Endothelial cell of umbilical vein (primary cell): ENCODE data around the gene ASTN1. TPM values are rescaled to one million over a fixed set of nuclear protein-coding genes. Genes with fewer than 3 reads are reported as not detected.

ENCODE experiments used
- BruUV-seq: library from RNA; stranded (reverse); fragments of 400-500 nt; replicated peaks from 2 replicates; lab custom pipeline; 2021; lab: Mats Ljungman, UMichigan
- CTCF ChIA-PET: fragments of 300-600, 350-600 bp; sonication (Branson Sonifier 250); formaldehyde crosslinking; loops from one replicate; lab custom pipeline; 2021; ENCODE audit warnings: antibody characterized with exemption, inconsistent platforms; lab: Charles Lee
- POLR2A ChIA-PET: fragments of 300-600, 350-600 bp; sonication (Branson Sonifier 250); formaldehyde crosslinking; loops from one replicate; lab custom pipeline; 2021; ENCODE audit warnings: antibody characterized with exemption, inconsistent platforms; lab: Charles Lee
- DNase-seq: peaks from one replicate; pipeline ENCODE4 v3.0.0-alpha.2; 2011; ENCODE audit warnings: low read depth, low spot score
- FAIRE-seq: peaks from 2 replicates; lab custom pipeline; 2011; peaks lifted over from hg19 to GRCh38; lab: Jason Lieb, UNC
- H2AFZ ChIP-seq: 2 replicates; pipeline ENCODE4 v1.6.0; 2012; ENCODE audit warnings: low read depth, low read length, control low read depth, inconsistent platforms
- H3K27ac ChIP-seq: 2 replicates; pipeline ENCODE4 v1.5.1; 2011; ENCODE audit warnings: low read depth, mild to moderate bottlenecking, control low read depth, low read length, moderate library complexity; ENCODE audit not compliant: insufficient read depth
- H3K27me3 ChIP-seq, 2 experiments: 2 replicates each; pipeline versions ENCODE4 v1.6.0 to v1.6.1; 2011; ENCODE audit warnings: low read length in 2 of 2, mixed read lengths in 1 of 2; ENCODE audit not compliant: control insufficient read depth in 2 of 2, insufficient read depth in 2 of 2
- H3K36me3 ChIP-seq, 2 experiments: 2 replicates in 1 of 2; 3 replicates in 1 of 2; pipeline ENCODE4 v1.5.1; 2011; ENCODE audit warnings: low read length in 2 of 2, mild to moderate bottlenecking in 1 of 2, moderate library complexity in 1 of 2; ENCODE audit not compliant: control insufficient read depth in 2 of 2, insufficient read depth in 2 of 2; ENCODE audit errors: extremely low read depth in 1 of 2
- H3K4me1 ChIP-seq: 3 replicates; pipeline ENCODE4 v1.5.1; 2011; ENCODE audit warnings: mild to moderate bottlenecking, low read length; ENCODE audit not compliant: control insufficient read depth, insufficient read depth; ENCODE audit errors: extremely low read depth
- H3K4me2 ChIP-seq: 2 replicates; pipeline ENCODE4 v1.6.1; 2011; ENCODE audit warnings: low read length, control low read depth, mixed read lengths; ENCODE audit not compliant: insufficient read depth
- H3K4me3 ChIP-seq, 3 experiments: fragments of 200-600 bp in 1 of 3; sonication (generic), shearing (Covaris generic) in 1 of 3; replicated peaks in 1 of 3; 2 replicates each; pipeline ENCODE4 v1.5.1; 2011 to 2016; ENCODE audit warnings: control low read depth in 3 of 3, low read length in 3 of 3, mild to moderate bottlenecking in 2 of 3, inconsistent platforms in 1 of 3, low read depth in 1 of 3, moderate library complexity in 1 of 3; ENCODE audit not compliant: insufficient read depth in 1 of 3
- H3K79me2 ChIP-seq: 2 replicates; pipeline ENCODE4 v1.6.0; 2012; ENCODE audit warnings: low read length, inconsistent platforms; ENCODE audit not compliant: control insufficient read depth, insufficient read depth
- H3K9ac ChIP-seq: replicated peaks from 2 replicates; pipeline ENCODE3; 2011; ENCODE audit warnings: low read length, control low read depth; ENCODE audit not compliant: insufficient read depth; ENCODE audit errors: extremely low read depth
- H3K9me1 ChIP-seq: replicated peaks from 3 replicates; pipeline ENCODE4 v1.6.0; 2011; ENCODE audit warnings: mild to moderate bottlenecking, low read length; ENCODE audit not compliant: control insufficient read depth, insufficient read depth; ENCODE audit errors: extremely low read depth
- H3K9me3 ChIP-seq: replicated peaks from 2 replicates; pipeline ENCODE4 v1.5.1; 2012; ENCODE audit warnings: low read length, inconsistent platforms; ENCODE audit not compliant: control insufficient read depth, insufficient read depth
- H4K20me1 ChIP-seq: replicated peaks from 2 replicates; pipeline ENCODE3; 2011; ENCODE audit warnings: mild to moderate bottlenecking, low read length; ENCODE audit not compliant: control insufficient read depth, insufficient read depth; ENCODE audit errors: extremely low read depth
- CTCF ChIP-seq, 2 donors: IDR thresholded peaks; 1 replicate in 1 of 2; 2 replicates in 1 of 2; pipeline ENCODE4 v1.5.1; 2011; ENCODE audit warnings: low read length in 2 of 2, mild to moderate bottlenecking in 2 of 2, moderate library complexity in 2 of 2, control low read depth in 1 of 2, inconsistent platforms in 1 of 2, low read depth in 1 of 2; ENCODE audit not compliant: insufficient read depth in 1 of 2; ENCODE audit errors: extremely low read depth in 1 of 2
- EZH2 ChIP-seq: IDR thresholded peaks from 2 replicates; pipeline ENCODE4 v1.6.1; 2012; ENCODE audit warnings: borderline replicate concordance, low read depth, mild to moderate bottlenecking, moderate library complexity, low read length, inconsistent platforms; ENCODE audit not compliant: severe bottlenecking
- FOS ChIP-seq: IDR thresholded peaks from 2 replicates; pipeline ENCODE4 v1.6.1; 2011; ENCODE audit warnings: mild to moderate bottlenecking, low read length, moderate library complexity, borderline replicate concordance; ENCODE audit not compliant: insufficient read depth
- GATA2 ChIP-seq: IDR thresholded peaks from 2 replicates; pipeline ENCODE4 v1.7.0; 2011; ENCODE audit warnings: low read depth, mild to moderate bottlenecking, moderate library complexity, mixed read lengths, low read length; ENCODE audit not compliant: insufficient read length, insufficient read depth
- JUN ChIP-seq: IDR thresholded peaks from 2 replicates; pipeline ENCODE4 v1.6.1; 2011; ENCODE audit warnings: borderline replicate concordance, low read depth; ENCODE audit not compliant: insufficient read length, insufficient read depth
- MAX ChIP-seq: IDR thresholded peaks from 2 replicates; pipeline ENCODE4 v1.6.1; 2011; ENCODE audit not compliant: insufficient read depth, insufficient read length
- MYC ChIP-seq: IDR thresholded peaks from one replicate; pipeline ENCODE4 v1.6.1; 2011; ENCODE audit warnings: mild to moderate bottlenecking, low read depth, low read length
- POLR2A ChIP-seq: IDR thresholded peaks from 2 replicates; pipeline ENCODE4 v1.6.1; 2012; ENCODE audit warnings: low read depth, mild to moderate bottlenecking, control low read depth, low read length
- POLR2AphosphoS5 ChIP-seq: IDR thresholded peaks from 2 replicates; pipeline ENCODE4 v1.6.1; 2012; ENCODE audit warnings: low read depth, mild to moderate bottlenecking, control low read depth, low read length, moderate library complexity; ENCODE audit not compliant: insufficient read depth
- dilution Hi-C: fragments of 300-500 bp; cut with MboI; formaldehyde crosslinking; loops from one replicate; pipeline ENCODE4 v1.15.0; 2019; ENCODE audit warnings: low sequenced_read_pairs; ENCODE audit not compliant: extremely low pct_ligation_motif_present
- intact Hi-C: fragments of 100-400 bp; cut with micrococcal nuclease; formaldehyde crosslinking; loops from one replicate; pipeline ENCODE4 v1.10.0; 2022
- polyA plus RNA-seq, 4 experiments: library from polyadenylated mRNA; depleted of rRNA in 3 of 4; stranded (reverse) in 3 of 4; unstranded in 1 of 4; fragments of >200 nt; gene quantifications; 2 replicates each; pipeline versions ENCODE4 v1.2.1 to v1.2.3, GENCODE V29; 2011 to 2012; ENCODE audit warnings: missing spikeins in 1 of 4
- total RNA-seq: library from RNA; stranded (reverse); gene quantifications from 2 replicates; pipeline ENCODE4 v1.2.3, GENCODE V29; 2021

Gene ASTN1
- total and polyA plus RNA-seq, 2 donors (not counting 3 experiments of a cell fraction or from before 2014, with no cell fraction given): 0.04 TPM; not detected in 1

DNA sequence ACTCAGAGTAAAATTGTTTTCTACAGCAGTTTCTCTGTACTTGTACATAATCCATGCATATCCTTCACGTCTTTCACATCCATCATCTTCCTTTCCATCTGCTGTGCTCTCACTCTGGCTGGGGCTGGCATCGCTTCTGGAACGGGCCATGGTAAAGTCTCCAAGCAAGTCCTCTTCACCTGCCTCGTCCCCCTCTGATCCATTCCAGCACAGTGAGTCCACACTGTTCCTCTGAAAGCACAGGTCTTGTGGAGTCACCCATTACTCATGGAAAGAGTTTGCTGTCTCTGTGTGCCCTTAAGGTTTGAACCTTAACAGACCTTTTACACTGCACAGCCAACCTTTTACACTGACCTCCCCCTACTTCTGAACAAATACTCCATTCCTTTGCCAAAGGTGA is 313.6 kb downstream of the ASTN1 start:
- dilution Hi-C loops: no loop called here
- Histone ChIP-seq H3K9me3 (no peaks in the 10 kb centered on the region), H3K36me3 (no peaks in the 10 kb centered on the region), H3K4me2 (no peak overlapping the region), H3K27me3 (no peaks in the 10 kb centered on the region), H3K4me1 (no peaks in the 10 kb centered on the region), H3K27ac (no peak overlapping the region), H3K9ac (no peak overlapping the region), H4K20me1 (no peaks in the 10 kb centered on the region), H2AFZ (no peak overlapping the region), H3K4me3 (no peak overlapping the region), H3K9me1 (no peaks in the 10 kb centered on the region), H3K79me2 (no peaks in the 10 kb centered on the region)
- intact Hi-C loops: no loop called here
- DNase-seq (no peak), FAIRE-seq (no peak)
- ChIA-PET CTCF (no interaction called here), POLR2A (no interaction called here)
- TF ChIP-seq MYC: no peak
- TF ChIP-seq EZH2: no peak
- no peak for TF ChIP-seq JUN
- no peak for TF ChIP-seq POLR2AphosphoS5
- TF ChIP-seq GATA2: no peak
- TF ChIP-seq MAX: no peak
- no peak for TF ChIP-seq POLR2A
- no peak for TF ChIP-seq FOS
- TF ChIP-seq CTCF (IDR thresholded peaks at IDR 0.05; ENCODE audit: extremely low read depth in 1 of 2, insufficient read depth in 1 of 2, low read depth in 1 of 2, low read length in 2 of 2): no peak
- BruUV-seq: no TSS peak
